ENCODE measurements around the gene TPRN.

The TPRN gene

DNA sequence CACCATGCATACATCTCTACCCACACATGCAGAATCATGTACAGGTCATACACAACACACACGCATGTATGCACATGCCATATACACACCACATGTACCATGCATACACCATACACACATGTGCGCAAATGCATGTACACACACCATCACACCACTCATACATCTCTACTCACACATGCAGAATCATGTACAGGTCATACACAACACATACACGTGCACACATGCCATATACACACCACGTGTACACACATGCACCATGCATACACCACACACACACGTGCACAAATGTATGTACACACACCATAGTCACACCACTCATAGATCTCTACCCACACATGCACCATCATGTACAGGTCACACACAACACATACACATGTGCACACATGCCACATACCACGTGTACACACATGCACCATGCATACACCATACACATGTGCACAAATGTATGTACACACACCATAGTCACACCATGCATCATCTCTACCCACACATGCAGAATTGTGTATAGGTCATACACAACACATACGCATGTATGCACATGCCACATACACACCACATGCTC, 47.6 kb downstream of the TPRN start:
- TF ChIP-seq, protein P1, sequence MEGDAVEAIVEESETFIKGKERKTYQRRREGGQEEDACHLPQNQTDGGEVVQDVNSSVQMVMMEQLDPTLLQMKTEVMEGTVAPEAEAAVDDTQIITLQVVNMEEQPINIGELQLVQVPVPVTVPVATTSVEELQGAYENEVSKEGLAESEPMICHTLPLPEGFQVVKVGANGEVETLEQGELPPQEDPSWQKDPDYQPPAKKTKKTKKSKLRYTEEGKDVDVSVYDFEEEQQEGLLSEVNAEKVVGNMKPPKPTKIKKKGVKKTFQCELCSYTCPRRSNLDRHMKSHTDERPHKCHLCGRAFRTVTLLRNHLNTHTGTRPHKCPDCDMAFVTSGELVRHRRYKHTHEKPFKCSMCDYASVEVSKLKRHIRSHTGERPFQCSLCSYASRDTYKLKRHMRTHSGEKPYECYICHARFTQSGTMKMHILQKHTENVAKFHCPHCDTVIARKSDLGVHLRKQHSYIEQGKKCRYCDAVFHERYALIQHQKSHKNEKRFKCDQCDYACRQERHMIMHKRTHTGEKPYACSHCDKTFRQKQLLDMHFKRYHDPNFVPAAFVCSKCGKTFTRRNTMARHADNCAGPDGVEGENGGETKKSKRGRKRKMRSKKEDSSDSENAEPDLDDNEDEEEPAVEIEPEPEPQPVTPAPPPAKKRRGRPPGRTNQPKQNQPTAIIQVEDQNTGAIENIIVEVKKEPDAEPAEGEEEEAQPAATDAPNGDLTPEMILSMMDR (IDR thresholded peaks at IDR 0.05; ENCODE audit: insufficient read depth, low read length, missing control alignments): no peak
- no peak for DNase-seq (ENCODE audit: low read depth, low spot score)
- ChIA-PET CTCF (no interaction called here), POLR2A (no interaction called here)
- H3K4me3 ChIP-seq (ENCODE audit: low read depth, low read length): no peak overlapping the region

DNA sequence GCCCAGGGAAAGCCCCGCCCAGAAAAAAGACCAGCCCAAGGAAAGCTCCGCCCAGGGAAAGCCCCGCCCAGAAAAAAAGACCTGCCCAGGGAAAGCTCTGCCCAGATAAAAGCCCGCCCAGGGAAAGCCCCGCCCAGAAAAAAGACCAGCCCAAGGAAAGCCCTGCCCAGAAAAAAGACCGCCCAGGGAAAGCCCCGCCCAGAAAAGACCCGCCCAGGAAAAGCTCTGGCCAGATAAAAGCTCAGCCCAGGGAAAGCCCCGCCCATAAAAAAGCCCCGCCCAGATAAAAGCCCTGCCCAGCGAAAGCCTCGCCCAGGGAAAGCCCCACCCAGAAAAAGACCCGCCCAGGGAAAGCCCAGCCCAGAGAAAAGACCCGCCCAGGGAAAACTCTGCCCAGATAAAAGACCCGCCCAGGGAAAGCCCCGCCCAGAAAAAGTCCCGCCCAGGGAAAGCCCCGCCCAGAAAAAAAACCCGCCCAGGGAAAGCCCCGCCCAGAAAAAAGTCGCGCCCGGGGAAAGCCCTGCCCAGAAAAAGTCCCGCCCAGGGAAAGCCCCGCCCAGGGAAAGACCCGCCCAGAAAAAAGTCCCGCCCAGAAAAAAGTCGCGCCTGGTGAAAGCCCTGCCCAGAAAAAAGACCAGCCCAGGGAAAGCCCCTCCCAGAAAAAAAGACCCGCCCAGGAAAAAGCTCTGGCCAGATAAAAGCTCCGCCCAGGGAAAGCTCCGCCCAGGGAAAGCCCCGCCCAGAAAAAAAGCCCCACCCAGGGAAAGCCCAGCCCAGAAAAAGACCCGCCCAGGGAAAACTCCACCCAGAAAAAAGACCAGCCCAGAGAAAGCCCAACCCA, 49.7 kb downstream of the TPRN start:
- TF ChIP-seq, protein P1 (IDR thresholded peaks at IDR 0.05; ENCODE audit: insufficient read depth, low read length, missing control alignments): no peak
- H3K4me3 ChIP-seq (ENCODE audit: low read depth, low read length): no peak overlapping the region
- ChIA-PET POLR2A (no interaction called here), CTCF (interaction anchor here (1.3 to 1.9 kb wide), 3 partner anchors 20 to 87 kb away, joined by 3 to 4 read pairs (median 4); partner anchors contain the start of gene TMEM210)
- no peak for DNase-seq (ENCODE audit: low read depth, low spot score)

DNA sequence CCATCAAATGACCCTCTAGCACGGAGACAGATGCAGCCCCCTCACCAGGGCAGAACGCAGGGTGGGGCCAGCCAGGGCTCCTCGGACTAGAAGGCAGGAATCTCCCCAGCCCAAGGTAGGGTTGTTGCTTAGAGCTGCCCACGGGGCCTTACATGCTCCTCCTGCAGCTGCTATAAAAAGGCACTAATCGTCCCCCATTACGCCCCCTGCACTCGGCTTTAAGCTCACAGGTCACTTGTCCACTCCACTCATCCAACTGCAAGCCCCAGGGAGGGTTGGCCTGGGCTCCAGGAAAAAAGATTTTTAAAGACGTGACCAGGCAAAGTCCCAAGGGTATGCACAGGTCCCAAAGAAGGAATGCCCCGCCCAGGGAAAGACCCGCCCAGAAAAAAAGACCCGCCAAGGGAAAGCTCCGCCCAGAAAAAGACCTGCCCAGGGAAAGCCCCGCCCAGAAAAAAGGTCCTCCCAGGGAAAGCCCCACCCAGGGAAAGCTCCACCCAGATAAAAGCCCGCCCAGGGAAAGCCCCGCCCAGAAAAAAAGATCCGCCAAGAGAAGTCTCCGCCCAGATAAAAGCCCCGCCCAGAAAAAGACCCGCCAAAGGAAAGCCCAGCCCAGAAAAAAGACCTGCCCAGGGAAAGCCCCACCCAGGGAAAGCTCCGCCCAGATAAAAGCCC, 50.5 kb downstream of the TPRN start:
- no peak overlapping the region for H3K4me3 ChIP-seq (ENCODE audit: low read depth, low read length)
- CTCF ChIA-PET: interaction anchor here (1.1 to 1.9 kb wide), 4 partner anchors 20 to 86 kb away, joined by 3 to 4 read pairs (median 4); partner anchors contain the start of gene TMEM210
- POLR2A ChIA-PET: interaction anchor here (1.2 kb wide), 1 partner anchor 22 kb away, joined by 3 read pairs; no protein-coding TSS in a partner anchor
- no peak for DNase-seq (ENCODE audit: low read depth, low spot score)
- TF ChIP-seq, protein P1 (IDR thresholded peaks at IDR 0.05; ENCODE audit: insufficient read depth, low read length, missing control alignments): no peak

DNA sequence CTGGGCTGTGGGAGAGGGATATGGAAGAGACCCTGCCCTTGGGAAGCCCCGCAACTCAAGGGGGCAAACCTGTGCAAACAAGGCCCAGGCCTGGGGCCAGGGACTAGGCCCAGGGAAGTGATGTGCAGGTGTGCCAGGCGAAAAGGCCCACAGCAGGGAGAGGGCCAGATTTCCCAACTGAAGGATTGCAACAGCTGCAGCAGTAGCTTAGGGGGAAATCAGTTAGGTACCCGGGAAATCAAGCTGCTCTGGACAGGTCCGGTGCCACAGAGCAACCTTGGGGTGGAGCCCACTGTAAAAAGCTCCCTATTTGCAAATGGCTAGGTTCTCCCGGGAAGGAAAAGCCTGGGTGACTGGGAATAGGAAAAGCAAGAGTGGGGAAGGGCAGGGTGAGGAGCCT, 51.2 kb downstream of the TPRN start:
- DNase-seq (ENCODE audit: low read depth, low spot score): no peak
- no peak overlapping the region for H3K4me3 ChIP-seq (ENCODE audit: low read depth, low read length)
- CTCF ChIA-PET: interaction anchor here (1.1 to 1.9 kb wide), 3 partner anchors 19 to 27 kb away, joined by 3 to 4 read pairs (median 4); partner anchors contain the start of gene TMEM210
- POLR2A ChIA-PET: interaction anchor here (0.9 to 1.2 kb wide), 2 partner anchors 21 to 91 kb away, joined by 3 read pairs; partner anchors contain the start of gene TUBB4B
- TF ChIP-seq, protein P1 (IDR thresholded peaks at IDR 0.05; ENCODE audit: insufficient read depth, low read length, missing control alignments): no peak

DNA sequence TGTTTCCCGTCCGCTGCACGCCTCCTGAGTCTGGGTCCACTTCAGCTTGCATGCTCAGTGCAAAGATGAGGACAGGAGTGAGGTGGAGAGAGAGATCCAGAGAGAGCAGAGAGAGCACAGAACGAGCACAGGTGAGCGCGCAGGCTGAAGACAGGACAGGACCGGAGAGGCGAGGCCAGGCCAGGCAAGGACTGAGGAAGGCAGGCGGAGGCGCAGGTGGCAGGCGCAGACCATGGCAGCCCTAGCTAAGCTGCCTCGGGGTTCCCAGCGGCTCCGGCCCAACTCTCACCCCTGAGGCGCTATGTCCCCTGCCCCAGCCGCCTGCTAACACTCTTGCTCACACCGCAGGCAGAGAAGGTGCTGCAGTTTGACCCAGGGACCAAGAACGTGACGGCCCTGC, 51.9 kb downstream of the TPRN start:
- TF ChIP-seq, protein P1 (IDR thresholded peaks at IDR 0.05; ENCODE audit: insufficient read depth, low read length, missing control alignments): no peak
- H3K4me3 ChIP-seq (ENCODE audit: low read depth, low read length): no peak overlapping the region
- no peak for DNase-seq (ENCODE audit: low read depth, low spot score)
- POLR2A ChIA-PET: interaction anchor here (0.9 to 1.2 kb wide), 2 partner anchors 20 to 92 kb away, joined by 3 read pairs; partner anchors contain the start of gene TUBB4B
- CTCF ChIA-PET: interaction anchor here (1.1 kb wide), 1 partner anchor 28 kb away, joined by 3 read pairs; no protein-coding TSS in a partner anchor

Data from AG04449 (cell line).